SK-N-SH treated with all-trans-retinoic acid at 6 μM for 48 hours (cell line): ENCODE data around the gene SPOPL.
"Not testable (repeated sequence)": the region's sequence is repeated elsewhere in the genome, so short reads cannot be mapped to it uniquely, and the experiment has no call there.

ENCODE experiments used
- ATAC-seq: fragments of 200-7000 bp; cut with Tn5 transposase; 3 replicates; pipeline ENCODE4 v1.9.1; 2020; ENCODE audit warnings: mild to moderate bottlenecking, moderate library complexity
- ARNTL ChIP-seq: fragments of 450-650 bp; formaldehyde crosslinking; IDR thresholded peaks from 2 replicates; pipeline ENCODE4 v1.5.0; 2020; ENCODE audit warnings: low read depth, mild to moderate bottlenecking, moderate library complexity, borderline replicate concordance
- BACH2 ChIP-seq: fragments of 250-450 bp; sonication (Bioruptor Pico); IDR thresholded peaks from 2 replicates; pipeline ENCODE4 v1.9.0; 2021; ENCODE audit warnings: mild to moderate bottlenecking, borderline replicate concordance
- CSDC2 ChIP-seq: fragments of 250-450 bp; sonication (Bioruptor Pico); IDR thresholded peaks from 2 replicates; pipeline ENCODE4 v1.5.0; 2020; ENCODE audit warnings: mild to moderate bottlenecking, moderate library complexity
- CSRNP3 ChIP-seq: fragments of 250-450 bp; sonication (Bioruptor Pico); IDR thresholded peaks from 2 replicates; pipeline ENCODE4 v1.5.1; 2021; ENCODE audit warnings: mild to moderate bottlenecking, moderate library complexity
- ESRRG ChIP-seq: fragments of 250-450 bp; sonication (Bioruptor Pico); IDR thresholded peaks from 2 replicates; pipeline ENCODE4 v1.6.1; 2021; ENCODE audit warnings: mild to moderate bottlenecking
- GLIS3 ChIP-seq: fragments of 250-450 bp; sonication (Bioruptor Pico); IDR thresholded peaks from 2 replicates; pipeline ENCODE4 v1.5.0; 2020; ENCODE audit warnings: mild to moderate bottlenecking, moderate library complexity
- ISL1 ChIP-seq: fragments of 250-450 bp; sonication (Bioruptor Pico); IDR thresholded peaks from 2 replicates; pipeline ENCODE4 v2.1.2; 2022; ENCODE audit warnings: mild to moderate bottlenecking, moderate library complexity
- OSR1 ChIP-seq: fragments of 250-450 bp; sonication (Bioruptor Pico); IDR thresholded peaks from 2 replicates; pipeline ENCODE4 v1.8.0; 2022; ENCODE audit warnings: moderate library complexity, mild to moderate bottlenecking, inconsistent platforms
- RARB ChIP-seq: fragments of 250-450 bp; sonication (Bioruptor Pico); IDR thresholded peaks from 2 replicates; pipeline ENCODE4 v1.8.0; 2021; ENCODE audit warnings: mild to moderate bottlenecking, moderate library complexity
- TCF4 ChIP-seq: fragments of 250-450 bp; sonication (Bioruptor Pico); IDR thresholded peaks from 2 replicates; pipeline ENCODE4 v1.8.0; 2021; ENCODE audit warnings: mild to moderate bottlenecking, moderate library complexity, borderline replicate concordance
- TOX ChIP-seq: fragments of 250-450 bp; sonication (Bioruptor Pico); IDR thresholded peaks from 2 replicates; pipeline ENCODE4 v1.8.0; 2021; ENCODE audit warnings: mild to moderate bottlenecking, moderate library complexity, borderline replicate concordance
- ZC3H10 ChIP-seq: fragments of 250-450 bp; sonication (Bioruptor Pico); IDR thresholded peaks from 2 replicates; pipeline ENCODE4 v1.5.1; 2021; ENCODE audit warnings: mild to moderate bottlenecking, moderate library complexity
- ZFP3 ChIP-seq: fragments of 250-450 bp; sonication (Bioruptor Pico); IDR thresholded peaks from 2 replicates; pipeline ENCODE4 v1.5.0; 2020; ENCODE audit warnings: mild to moderate bottlenecking, moderate library complexity
- ZFP30 ChIP-seq: fragments of 450-650 bp; formaldehyde crosslinking; IDR thresholded peaks from 2 replicates; pipeline ENCODE4 v1.5.0; 2022; ENCODE audit warnings: mild to moderate bottlenecking, moderate library complexity
- ZNF565 ChIP-seq: fragments of 450-650 bp; formaldehyde crosslinking; conservative IDR thresholded peaks from 2 replicates; pipeline ENCODE4 v1.5.0; 2020; ENCODE audit warnings: low read depth, mild to moderate bottlenecking, moderate library complexity
- ZNF70 ChIP-seq: fragments of 450-650 bp; formaldehyde crosslinking; IDR thresholded peaks from 2 replicates; pipeline ENCODE4 v1.5.0; 2020; ENCODE audit warnings: mild to moderate bottlenecking, moderate library complexity
- ZNF8 ChIP-seq: fragments of 450-650 bp; formaldehyde crosslinking; IDR thresholded peaks from 2 replicates; pipeline ENCODE4 v1.5.0; 2020; ENCODE audit warnings: mild to moderate bottlenecking, moderate library complexity
- TF ChIP-seq, protein P1 (sequence below): fragments of 250-450 bp; sonication (Bioruptor Pico); IDR thresholded peaks from 2 replicates; pipeline ENCODE4 v1.5.1; 2020; ENCODE audit warnings: low read depth, mild to moderate bottlenecking, moderate library complexity
- TF ChIP-seq, protein P2 (sequence below): fragments of 250-450 bp; sonication (Bioruptor Pico); IDR thresholded peaks from 2 replicates; pipeline ENCODE4 v1.5.0; 2020; ENCODE audit warnings: mild to moderate bottlenecking, moderate library complexity

Gene SPOPL

GRCh38 chr2:138475277-138475776 lies 26.2 kb upstream of the SPOPL start:
- TF ChIP-seq OSR1 (no peak), ZNF8 (CRISPR knock-in tag) (no peak), CSDC2 (CRISPR knock-in tag) (no peak), ZNF565 (CRISPR knock-in tag) (no peak), ARNTL (CRISPR knock-in tag) (no peak), TCF4 (CRISPR knock-in tag) (no peak), BACH2 (CRISPR knock-in tag) (no peak)
- ATAC-seq = no peak

DNA sequence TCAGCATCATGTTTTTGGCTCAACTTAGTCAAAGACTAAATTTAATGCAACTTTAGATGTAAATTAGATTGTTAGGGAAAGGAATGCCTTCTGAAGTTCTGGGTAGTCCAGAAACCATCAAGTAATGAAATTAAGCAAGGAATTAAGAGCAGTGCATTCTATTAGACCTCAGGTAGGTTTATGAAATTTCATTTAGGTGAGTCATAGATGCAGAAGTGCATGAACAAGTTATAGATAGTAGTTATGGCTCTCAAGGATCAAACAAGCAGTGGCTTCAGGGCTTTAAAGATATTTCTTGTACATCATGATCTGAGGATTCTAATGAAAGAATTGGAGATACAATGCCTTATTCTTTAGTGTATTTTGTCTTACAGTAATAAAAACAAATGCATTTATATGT lies 25.4 kb upstream of the SPOPL start:
- TF ChIP-seq ARNTL (CRISPR knock-in tag) (no peak), OSR1 (no peak), ISL1 (CRISPR knock-in tag) (peak; percentile 60), ZFP30 (CRISPR knock-in tag) (no peak), TCF4 (CRISPR knock-in tag) (no peak)
- TF ChIP-seq, protein P1, sequence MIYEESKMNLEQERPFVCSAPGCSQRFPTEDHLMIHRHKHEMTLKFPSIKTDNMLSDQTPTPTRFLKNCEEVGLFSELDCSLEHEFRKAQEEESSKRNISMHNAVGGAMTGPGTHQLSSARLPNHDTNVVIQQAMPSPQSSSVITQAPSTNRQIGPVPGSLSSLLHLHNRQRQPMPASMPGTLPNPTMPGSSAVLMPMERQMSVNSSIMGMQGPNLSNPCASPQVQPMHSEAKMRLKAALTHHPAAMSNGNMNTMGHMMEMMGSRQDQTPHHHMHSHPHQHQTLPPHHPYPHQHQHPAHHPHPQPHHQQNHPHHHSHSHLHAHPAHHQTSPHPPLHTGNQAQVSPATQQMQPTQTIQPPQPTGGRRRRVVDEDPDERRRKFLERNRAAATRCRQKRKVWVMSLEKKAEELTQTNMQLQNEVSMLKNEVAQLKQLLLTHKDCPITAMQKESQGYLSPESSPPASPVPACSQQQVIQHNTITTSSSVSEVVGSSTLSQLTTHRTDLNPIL (CRISPR knock-in tag) = no peak
- ATAC-seq = no peak

- 0 out of 3 replicates have a peak, but pooled peaks have one; percentile 35 for ATAC-seq
- TF ChIP-seq RARB (no peak), TOX (CRISPR knock-in tag) (no peak), ARNTL (CRISPR knock-in tag) (no peak)
- TF ChIP-seq, protein P2, sequence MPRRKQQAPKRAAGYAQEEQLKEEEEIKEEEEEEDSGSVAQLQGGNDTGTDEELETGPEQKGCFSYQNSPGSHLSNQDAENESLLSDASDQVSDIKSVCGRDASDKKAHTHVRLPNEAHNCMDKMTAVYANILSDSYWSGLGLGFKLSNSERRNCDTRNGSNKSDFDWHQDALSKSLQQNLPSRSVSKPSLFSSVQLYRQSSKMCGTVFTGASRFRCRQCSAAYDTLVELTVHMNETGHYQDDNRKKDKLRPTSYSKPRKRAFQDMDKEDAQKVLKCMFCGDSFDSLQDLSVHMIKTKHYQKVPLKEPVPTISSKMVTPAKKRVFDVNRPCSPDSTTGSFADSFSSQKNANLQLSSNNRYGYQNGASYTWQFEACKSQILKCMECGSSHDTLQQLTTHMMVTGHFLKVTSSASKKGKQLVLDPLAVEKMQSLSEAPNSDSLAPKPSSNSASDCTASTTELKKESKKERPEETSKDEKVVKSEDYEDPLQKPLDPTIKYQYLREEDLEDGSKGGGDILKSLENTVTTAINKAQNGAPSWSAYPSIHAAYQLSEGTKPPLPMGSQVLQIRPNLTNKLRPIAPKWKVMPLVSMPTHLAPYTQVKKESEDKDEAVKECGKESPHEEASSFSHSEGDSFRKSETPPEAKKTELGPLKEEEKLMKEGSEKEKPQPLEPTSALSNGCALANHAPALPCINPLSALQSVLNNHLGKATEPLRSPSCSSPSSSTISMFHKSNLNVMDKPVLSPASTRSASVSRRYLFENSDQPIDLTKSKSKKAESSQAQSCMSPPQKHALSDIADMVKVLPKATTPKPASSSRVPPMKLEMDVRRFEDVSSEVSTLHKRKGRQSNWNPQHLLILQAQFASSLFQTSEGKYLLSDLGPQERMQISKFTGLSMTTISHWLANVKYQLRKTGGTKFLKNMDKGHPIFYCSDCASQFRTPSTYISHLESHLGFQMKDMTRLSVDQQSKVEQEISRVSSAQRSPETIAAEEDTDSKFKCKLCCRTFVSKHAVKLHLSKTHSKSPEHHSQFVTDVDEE = no peak
- TF ChIP-seq, protein P1 (CRISPR knock-in tag) = no peak
Observed at GRCh38 chr2:138476940-138477339, 24.6 kb upstream of the SPOPL start.

GRCh38 chr2:138482796-138483195 lies 18.8 kb upstream of the SPOPL start:
- not testable (repeated sequence) for ATAC-seq

DNA sequence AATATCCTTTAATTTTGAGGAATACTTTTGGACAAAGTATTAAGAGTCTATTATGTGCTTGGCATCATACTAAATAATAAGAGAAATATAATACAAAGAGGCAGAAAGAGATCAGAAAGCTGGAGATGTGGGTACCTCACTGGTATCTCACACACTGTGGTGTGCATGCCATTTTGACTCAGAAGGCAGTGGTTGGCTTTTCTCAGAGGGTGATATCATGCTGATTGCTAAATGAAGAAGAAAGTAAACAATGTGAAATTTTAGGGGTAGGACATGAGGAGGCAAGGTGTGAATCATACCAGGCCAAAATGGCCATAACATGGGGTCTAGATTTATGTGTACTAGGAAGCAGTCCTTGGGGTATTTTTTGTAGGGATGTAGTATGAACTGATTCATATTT lies 16.6 kb upstream of the SPOPL start:
- no peak for TF ChIP-seq ZFP3 (CRISPR knock-in tag)
- no peak for TF ChIP-seq ZNF70 (CRISPR knock-in tag)

DNA sequence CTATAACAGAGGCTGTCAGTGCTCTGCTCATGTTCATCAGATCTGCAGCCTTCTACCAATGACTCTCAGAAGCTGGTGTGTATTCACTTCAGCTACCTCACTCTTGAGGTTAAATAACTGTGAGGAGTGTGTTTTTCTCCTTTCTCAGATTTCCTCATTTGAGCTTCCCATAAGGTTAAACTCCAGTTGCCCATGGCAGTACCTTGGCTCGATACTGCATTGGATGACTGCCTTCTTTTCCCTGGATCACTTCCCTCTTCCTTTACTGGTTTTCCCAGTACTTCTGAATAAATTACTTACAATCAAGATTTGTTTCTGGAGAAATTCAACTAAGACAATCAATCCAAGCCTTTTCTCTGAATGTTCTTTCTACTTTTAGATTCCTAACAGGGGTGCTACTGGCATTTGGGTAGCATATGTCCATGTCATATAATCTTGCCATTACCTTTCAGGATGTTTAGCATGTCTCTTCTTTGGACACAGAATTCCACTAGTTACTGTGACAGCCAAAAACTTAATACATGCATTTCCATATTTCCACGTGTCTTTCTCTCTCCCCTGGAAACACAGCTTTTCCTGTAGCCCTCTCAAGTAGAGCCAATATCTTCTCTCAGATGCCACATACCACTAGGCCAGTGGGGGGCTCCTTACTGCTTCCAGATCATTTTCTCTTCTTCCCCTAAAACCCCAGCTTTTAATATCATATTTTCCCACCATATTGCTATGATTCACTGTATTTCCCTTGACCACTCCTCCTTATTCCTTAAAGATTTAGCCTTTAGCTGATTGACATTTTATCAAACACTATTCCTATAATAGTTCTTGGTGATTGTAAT lies 15.0 kb upstream of the SPOPL start:
- TF ChIP-seq ESRRG = no peak
- no peak for TF ChIP-seq ARNTL (CRISPR knock-in tag)
- TF ChIP-seq ZNF70 (CRISPR knock-in tag) = no peak
- TF ChIP-seq GLIS3 (CRISPR knock-in tag) = no peak
- TF ChIP-seq ZFP3 (CRISPR knock-in tag) = no peak
- TF ChIP-seq CSDC2 (CRISPR knock-in tag) = no peak
- no peak for TF ChIP-seq RARB
- TF ChIP-seq ZC3H10 (CRISPR knock-in tag) = no peak
- no peak for TF ChIP-seq ISL1 (CRISPR knock-in tag)
- no peak for TF ChIP-seq TCF4 (CRISPR knock-in tag)
- TF ChIP-seq CSRNP3 = no peak
- ATAC-seq = no peak

More for the DNA sequence above, 16.6 kb upstream of the SPOPL start:
- no peak for ATAC-seq
